MM.1S (cell line): ENCODE data around the gene WDFY2.

Experiments used
- EZH2 ChIP-seq: fragments of 300-600 bp; sonication (generic); optimal IDR thresholded peaks from 2 replicates; pipeline ENCODE3; 2017; ENCODE audit warnings: low read depth, mild to moderate bottlenecking, antibody characterized with exemption, low read length, mixed read lengths
- EZH2phosphoT487 ChIP-seq: fragments of 300-600 bp; sonication (generic); IDR thresholded peaks from 2 replicates; pipeline ENCODE4 v1.6.1; 2018; ENCODE audit warnings: antibody characterized with exemption, low read length
- TF ChIP-seq, protein P1 (sequence below): fragments of 300-600 bp; sonication (generic); IDR thresholded peaks from 2 replicates; pipeline ENCODE4 v1.5.1; 2016; ENCODE audit warnings: antibody characterized with exemption, low read length, mixed read lengths

DNA sequence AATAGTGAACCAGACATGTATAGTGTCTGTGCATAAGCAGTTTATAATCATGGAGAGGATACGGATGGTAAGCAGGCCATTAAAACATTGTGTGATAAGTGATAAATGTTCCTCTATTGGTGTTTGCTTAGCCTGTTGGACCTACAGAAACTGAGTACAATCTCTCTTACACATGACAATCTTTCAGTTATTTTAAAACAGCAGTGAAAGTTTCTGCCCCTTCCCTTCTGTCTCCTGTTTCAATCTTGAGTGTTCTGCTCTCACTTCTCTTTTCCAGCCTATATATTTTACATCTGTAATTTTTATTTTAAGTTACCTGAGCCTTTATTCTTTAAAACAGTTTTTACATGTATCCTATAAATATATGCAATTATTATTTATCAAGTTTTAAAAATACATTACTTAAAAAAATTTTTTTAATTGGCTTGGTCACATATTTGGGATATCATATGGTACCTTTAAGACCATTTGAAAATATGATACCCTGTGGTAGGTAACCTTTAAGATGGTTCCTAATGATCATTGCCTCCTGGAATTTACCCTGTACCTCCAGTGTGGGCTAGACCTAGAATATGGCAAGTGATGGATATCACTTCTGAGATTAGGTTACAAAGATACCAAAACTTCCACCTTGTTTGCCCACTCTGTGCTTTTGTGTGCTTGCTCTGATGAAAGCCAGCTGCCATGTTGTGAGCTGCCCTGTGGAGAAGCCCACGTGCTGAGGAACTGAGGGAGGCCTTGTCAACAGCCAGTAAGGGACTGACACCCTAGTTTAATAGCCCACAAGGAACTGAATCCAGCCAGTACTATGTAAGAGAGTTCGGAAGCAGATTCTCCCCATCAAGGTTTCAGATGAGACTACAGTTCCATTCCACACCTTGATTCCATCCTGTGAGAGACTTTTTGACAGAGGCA is 120.4 kb downstream of the WDFY2 start:
- TF ChIP-seq, protein P1, sequence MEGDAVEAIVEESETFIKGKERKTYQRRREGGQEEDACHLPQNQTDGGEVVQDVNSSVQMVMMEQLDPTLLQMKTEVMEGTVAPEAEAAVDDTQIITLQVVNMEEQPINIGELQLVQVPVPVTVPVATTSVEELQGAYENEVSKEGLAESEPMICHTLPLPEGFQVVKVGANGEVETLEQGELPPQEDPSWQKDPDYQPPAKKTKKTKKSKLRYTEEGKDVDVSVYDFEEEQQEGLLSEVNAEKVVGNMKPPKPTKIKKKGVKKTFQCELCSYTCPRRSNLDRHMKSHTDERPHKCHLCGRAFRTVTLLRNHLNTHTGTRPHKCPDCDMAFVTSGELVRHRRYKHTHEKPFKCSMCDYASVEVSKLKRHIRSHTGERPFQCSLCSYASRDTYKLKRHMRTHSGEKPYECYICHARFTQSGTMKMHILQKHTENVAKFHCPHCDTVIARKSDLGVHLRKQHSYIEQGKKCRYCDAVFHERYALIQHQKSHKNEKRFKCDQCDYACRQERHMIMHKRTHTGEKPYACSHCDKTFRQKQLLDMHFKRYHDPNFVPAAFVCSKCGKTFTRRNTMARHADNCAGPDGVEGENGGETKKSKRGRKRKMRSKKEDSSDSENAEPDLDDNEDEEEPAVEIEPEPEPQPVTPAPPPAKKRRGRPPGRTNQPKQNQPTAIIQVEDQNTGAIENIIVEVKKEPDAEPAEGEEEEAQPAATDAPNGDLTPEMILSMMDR = no peak
- TF ChIP-seq EZH2phosphoT487 (no peak), EZH2 (no peak)
